Activated naive CD4-positive, alpha-beta T cell treated with anti-CD3 and anti-CD28 coated beads for 36 hours (primary cell): Measurements from ENCODE around the gene GEMIN5. TPM values are rescaled to one million over a fixed set of nuclear protein-coding genes. Genes with fewer than 3 reads are reported as not detected.

Source experiments
- total RNA-seq, 2 experiments: library from RNA; stranded (reverse); gene quantifications; one replicate each; pipeline ENCODE4 v1.2.3, GENCODE V29; 2021

The GEMIN5 gene
- total RNA-seq, 2 experiments from 2014 or later, result 20.1 to 23.3 TPM

Other genes with a start within 250 kb of the GEMIN5 start
- gene LARP1, start 182.8 kb downstream of the GEMIN5 start, total RNA-seq, result 100 to 1,000 TPM; 200 to 203 TPM
- gene FAXDC2, start 87.6 kb downstream of the GEMIN5 start, total RNA-seq, result not detected
- 10 to 100 TPM; 63.5 to 65.3 TPM for gene CNOT8, start 79.6 kb downstream of the GEMIN5 start, total RNA-seq
- gene MRPL22, start 2.9 kb upstream of the GEMIN5 start, total RNA-seq, result 10 to 100 TPM; 88.3 to 92.2 TPM
- under 1 TPM; 0.05 to 0.10 TPM for gene KIF4B, start 75.5 kb upstream of the GEMIN5 start, total RNA-seq